Measurements from ENCODE around the gene SMIM5. TPM values are rescaled to one million over a fixed set of nuclear protein-coding genes. Genes with fewer than 3 reads are reported as not detected.

Gene SMIM5, protein sequence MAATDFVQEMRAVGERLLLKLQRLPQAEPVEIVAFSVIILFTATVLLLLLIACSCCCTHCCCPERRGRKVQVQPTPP
- polyA plus RNA-seq (2013, experiment 1 of 2), result not detected
- not detected for polyA plus RNA-seq (2013, experiment 2 of 2)

- H3K27me3 ChIP-seq (ENCODE audit: insufficient read depth, low read length), result no peaks in the 10 kb centered on the region
- H3K4me3 ChIP-seq (ENCODE audit: low read length), result no peak within 1 kb of the TSS
- no peak within 1 kb of the TSS; the same call in 1 of the 2 replicates for H3K27ac ChIP-seq (ENCODE audit: low read depth, low read length)
- peaks cover 7% of the 10 kb centered on the region; the same call in 1 of the 2 replicates for H3K4me1 ChIP-seq (ENCODE audit: insufficient read depth, low read length)
- H3K9ac ChIP-seq (ENCODE audit: low read depth, low read length), result no peak within 1 kb of the TSS
- 24% methylated on average over 19 of the region's 19 CpGs for WGBS
- no peaks in the 10 kb centered on the region; the same call in 1 of the 2 replicates for H3K36me3 ChIP-seq (ENCODE audit: insufficient read depth, low read length)
- no peaks in the 10 kb centered on the region for H3K9me3 ChIP-seq (ENCODE audit: insufficient read depth, low read depth, low read length)
Measured at GRCh38 chr17:75632863-75633485, at the start of gene SMIM5. SMIM5 (plus strand) TSS chr17:75633434; CDS start chr17:75640202, 6,768 bp downstream.

GRCh38 chr17:75584849-75585175 lies 48.4 kb upstream of the SMIM5 start:
- Histone ChIP-seq H3K4me3 (ENCODE audit: low read length) (no peak overlapping the region), H3K27ac (ENCODE audit: low read depth, low read length) (no peak overlapping the region), H3K36me3 (ENCODE audit: insufficient read depth, low read length) (no peaks in the 10 kb centered on the region), H3K9ac (ENCODE audit: low read depth, low read length) (no peak overlapping the region), H3K9me3 (ENCODE audit: insufficient read depth, low read depth, low read length) (peaks cover 5% of the 10 kb centered on the region; the same call in 1 of the 2 replicates), H3K27me3 (ENCODE audit: insufficient read depth, low read length) (peaks cover 24% of the 10 kb centered on the region), H3K4me1 (ENCODE audit: insufficient read depth, low read length) (peaks cover 4% of the 10 kb centered on the region)
- 90% methylated on average over 7 of the region's 7 CpGs for WGBS

GRCh38 chr17:75587675-75588595 lies 45.3 kb upstream of the SMIM5 start, which contains the start of gene MYO15B:
MYO15B (plus strand) TSS chr17:75587800; CDS start chr17:75588058, 258 bp downstream.
- 5% methylated on average over 82 of the region's 82 CpGs for WGBS
- peaks cover 31% of the 10 kb centered on the region for H3K27me3 ChIP-seq (ENCODE audit: insufficient read depth, low read length)
- peaks cover 4% of the 10 kb centered on the region for H3K4me1 ChIP-seq (ENCODE audit: insufficient read depth, low read length)
- H3K9ac ChIP-seq (ENCODE audit: low read depth, low read length), result peak within 1 kb of the TSS; percentile 62
- H3K36me3 ChIP-seq (ENCODE audit: insufficient read depth, low read length), result no peaks in the 10 kb centered on the region
- H3K9me3 ChIP-seq (ENCODE audit: insufficient read depth, low read depth, low read length), result peaks cover 5% of the 10 kb centered on the region; the same call in 1 of the 2 replicates
- peak within 1 kb of the TSS; percentile 18; the same call in 1 of the 2 replicates for H3K27ac ChIP-seq (ENCODE audit: low read depth, low read length)
- H3K4me3 ChIP-seq (ENCODE audit: low read length), result peak within 1 kb of the TSS; percentile 60

DNA sequence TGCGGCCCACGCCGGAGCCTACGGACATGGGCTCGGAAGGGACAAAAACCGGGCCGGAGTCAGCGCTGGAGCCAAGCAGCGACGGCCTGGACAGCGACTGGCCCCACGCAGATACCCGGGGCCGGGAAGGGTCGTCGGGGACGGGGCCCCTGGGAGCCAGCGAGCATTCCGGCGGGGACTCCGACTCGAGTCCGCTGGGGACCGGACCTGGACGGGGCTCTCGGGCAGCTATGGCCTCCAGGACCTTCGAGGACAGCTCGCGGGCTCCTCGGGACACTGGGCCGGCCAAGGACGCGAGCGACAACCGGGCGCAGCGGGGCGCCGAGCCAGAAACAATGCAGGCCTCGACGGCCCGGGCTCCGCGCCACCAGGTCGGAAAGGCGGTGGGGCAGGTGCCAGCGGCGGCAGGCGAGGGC lies 44.6 kb upstream of the SMIM5 start:
- peaks cover 4% of the 10 kb centered on the region for H3K4me1 ChIP-seq (ENCODE audit: insufficient read depth, low read length)
- H3K9me3 ChIP-seq (ENCODE audit: insufficient read depth, low read depth, low read length), result peaks cover 5% of the 10 kb centered on the region; the same call in 1 of the 2 replicates
- WGBS, result 8% methylated on average over 49 of the region's 49 CpGs
- no peaks in the 10 kb centered on the region for H3K36me3 ChIP-seq (ENCODE audit: insufficient read depth, low read length)
- peaks cover 31% of the 10 kb centered on the region for H3K27me3 ChIP-seq (ENCODE audit: insufficient read depth, low read length)
- H3K9ac ChIP-seq (ENCODE audit: low read depth, low read length), result peak overlapping the region; percentile 62
- H3K27ac ChIP-seq (ENCODE audit: low read depth, low read length), result peak overlapping the region; percentile 18; the same call in 1 of the 2 replicates
- H3K4me3 ChIP-seq (ENCODE audit: low read length), result peak overlapping the region; percentile 60

DNA sequence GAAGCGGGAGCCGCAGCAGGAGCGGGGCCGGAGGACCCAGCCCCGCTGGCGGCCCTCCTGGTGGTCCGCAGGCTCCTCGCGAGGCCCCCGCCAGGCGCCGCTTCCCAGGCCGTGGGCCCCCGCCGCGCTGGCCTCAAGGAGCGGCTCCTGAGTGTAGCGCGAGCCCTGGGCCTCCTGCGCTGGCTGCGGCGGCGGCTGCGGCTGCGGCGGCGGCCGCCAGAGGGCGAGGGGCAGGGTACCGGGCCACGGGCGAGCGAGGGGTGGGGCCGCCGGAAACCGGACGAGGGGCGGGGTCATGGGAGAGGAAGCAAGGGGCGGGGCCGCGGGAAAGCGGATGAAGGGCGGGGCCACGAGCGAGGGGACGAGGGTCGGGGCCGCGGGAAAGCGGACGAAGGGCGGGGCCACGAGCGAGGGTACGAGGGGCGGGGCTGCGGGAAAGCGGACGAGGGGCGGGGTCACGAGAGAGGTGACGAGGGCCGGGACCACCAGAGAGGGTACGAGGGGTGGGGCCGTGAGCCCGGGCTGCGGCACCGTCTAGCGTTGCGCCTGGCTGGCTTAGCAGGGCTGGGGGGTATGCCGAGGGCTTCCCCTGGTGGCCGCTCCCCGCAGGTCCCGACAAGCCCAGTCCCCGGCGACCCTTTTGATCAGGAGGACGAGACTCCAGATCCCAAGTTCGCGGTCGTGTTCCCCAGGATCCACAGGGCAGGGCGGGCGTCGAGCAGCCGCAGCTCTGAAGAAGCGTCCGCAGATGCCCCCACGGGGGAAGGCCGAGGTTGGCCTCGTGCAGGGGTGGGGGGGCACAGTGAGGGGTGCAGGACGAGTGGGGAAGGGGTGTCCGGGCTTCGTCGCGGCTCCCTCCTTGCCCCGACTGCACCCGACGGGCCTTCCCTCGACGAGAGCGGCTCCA lies 44.0 kb upstream of the SMIM5 start:
- peak overlapping the region; percentile 60 for H3K4me3 ChIP-seq (ENCODE audit: low read length)
- WGBS, result 10% methylated on average over 100 of the region's 100 CpGs
- H3K27ac ChIP-seq (ENCODE audit: low read depth, low read length), result no peak overlapping the region; the same call in 1 of the 2 replicates
- H3K36me3 ChIP-seq (ENCODE audit: insufficient read depth, low read length), result no peaks in the 10 kb centered on the region
- peak overlapping the region; percentile 62; the same call in 1 of the 2 replicates for H3K9ac ChIP-seq (ENCODE audit: low read depth, low read length)
- peaks cover 5% of the 10 kb centered on the region; the same call in 1 of the 2 replicates for H3K9me3 ChIP-seq (ENCODE audit: insufficient read depth, low read depth, low read length)
- peaks cover 4% of the 10 kb centered on the region for H3K4me1 ChIP-seq (ENCODE audit: insufficient read depth, low read length)
- peaks cover 31% of the 10 kb centered on the region for H3K27me3 ChIP-seq (ENCODE audit: insufficient read depth, low read length)

DNA sequence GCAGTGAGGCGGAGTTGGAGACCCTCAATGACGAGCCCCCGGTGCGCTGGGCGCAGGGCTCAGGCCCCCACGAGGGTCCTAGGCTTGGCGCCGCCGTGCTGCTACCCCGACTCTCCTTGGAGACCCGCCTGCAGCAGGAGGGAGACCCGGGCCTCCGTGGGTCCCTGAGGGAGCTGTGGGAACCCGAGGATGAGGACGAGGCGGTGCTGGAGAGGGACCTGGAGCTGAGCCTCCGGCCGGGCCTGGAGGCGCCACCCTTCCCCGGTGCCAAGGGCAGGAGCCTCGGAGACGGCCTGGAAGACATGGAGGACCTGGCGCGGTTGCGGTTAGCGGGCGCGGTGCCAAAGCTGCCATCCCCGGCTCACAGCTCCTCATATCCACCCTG lies 43.3 kb upstream of the SMIM5 start:
- Histone ChIP-seq H3K27me3 (ENCODE audit: insufficient read depth, low read length) (peaks cover 31% of the 10 kb centered on the region), H3K9me3 (ENCODE audit: insufficient read depth, low read depth, low read length) (peaks cover 5% of the 10 kb centered on the region; the same call in 1 of the 2 replicates), H3K36me3 (ENCODE audit: insufficient read depth, low read length) (no peaks in the 10 kb centered on the region), H3K4me3 (ENCODE audit: low read length) (peak overlapping the region; percentile 60), H3K9ac (ENCODE audit: low read depth, low read length) (peak overlapping the region; percentile 59; the same call in 1 of the 2 replicates), H3K27ac (ENCODE audit: low read depth, low read length) (no peak overlapping the region), H3K4me1 (ENCODE audit: insufficient read depth, low read length) (peaks cover 4% of the 10 kb centered on the region)
- WGBS, result 85% methylated on average over 29 of the region's 29 CpGs

- WGBS, result 93% methylated on average over 8 of the region's 8 CpGs
- H3K36me3 ChIP-seq (ENCODE audit: insufficient read depth, low read length), result no peaks in the 10 kb centered on the region
- H3K9ac ChIP-seq (ENCODE audit: low read depth, low read length), result no peak overlapping the region
- H3K27ac ChIP-seq (ENCODE audit: low read depth, low read length), result no peak overlapping the region
- H3K4me3 ChIP-seq (ENCODE audit: low read length), result no peak overlapping the region; the same call in 1 of the 2 replicates
- H3K27me3 ChIP-seq (ENCODE audit: insufficient read depth, low read length), result peaks cover 31% of the 10 kb centered on the region
- H3K4me1 ChIP-seq (ENCODE audit: insufficient read depth, low read length), result peaks cover 4% of the 10 kb centered on the region
- peaks cover 5% of the 10 kb centered on the region; the same call in 1 of the 2 replicates for H3K9me3 ChIP-seq (ENCODE audit: insufficient read depth, low read depth, low read length)
Measured at GRCh38 chr17:75590314-75590761, 42.9 kb upstream of the SMIM5 start.

DNA sequence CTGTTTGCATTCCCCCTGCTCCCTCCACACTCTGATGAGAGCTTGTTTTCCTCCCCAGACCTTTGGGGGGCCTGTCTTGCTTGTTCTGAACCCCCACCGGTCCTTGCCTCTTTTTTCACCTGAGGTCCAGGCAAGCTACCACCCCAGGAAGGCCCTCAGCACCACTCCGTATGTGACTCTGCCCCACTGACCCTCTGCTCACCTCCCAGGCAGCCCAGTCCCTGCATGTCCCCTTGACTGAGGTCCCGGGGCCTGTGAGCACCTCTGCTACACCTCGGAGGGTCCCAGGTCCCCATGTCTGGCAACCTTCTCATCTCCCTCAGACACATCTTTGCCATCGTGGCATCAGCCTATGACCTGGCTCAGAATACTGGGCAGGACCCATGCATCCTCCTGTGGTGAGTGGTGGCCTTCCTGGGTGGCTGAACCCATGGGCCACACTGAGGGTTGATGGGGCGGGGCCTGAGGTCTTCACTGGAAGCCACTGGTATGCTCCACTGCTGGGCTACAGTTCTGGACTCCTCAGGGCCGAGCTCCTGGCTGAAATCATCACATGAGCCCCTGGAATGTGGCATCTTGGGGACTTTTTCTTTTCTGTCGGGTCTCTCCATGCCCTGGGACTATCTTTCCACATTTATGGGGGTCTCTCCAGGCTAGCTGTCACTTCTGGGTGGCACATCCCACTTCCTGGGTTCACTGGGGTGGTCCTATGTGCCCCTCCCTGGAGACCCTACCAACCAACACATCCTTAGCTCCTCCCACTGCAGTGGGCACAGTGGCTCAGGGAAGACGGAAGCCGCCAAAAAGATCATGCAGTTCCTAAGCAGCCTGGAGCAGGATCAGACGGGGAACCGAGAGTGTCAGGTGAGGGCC lies 42.1 kb upstream of the SMIM5 start:
- WGBS, result 88% methylated on average over 12 of the region's 12 CpGs
- peaks cover 4% of the 10 kb centered on the region for H3K4me1 ChIP-seq (ENCODE audit: insufficient read depth, low read length)
- H3K27ac ChIP-seq (ENCODE audit: low read depth, low read length), result no peak overlapping the region
- H3K9me3 ChIP-seq (ENCODE audit: insufficient read depth, low read depth, low read length), result 0 out of 2 replicates have a peak, but pooled peaks cover under 1% of the 10 kb centered on the region
- no peaks in the 10 kb centered on the region for H3K36me3 ChIP-seq (ENCODE audit: insufficient read depth, low read length)
- peaks cover 31% of the 10 kb centered on the region for H3K27me3 ChIP-seq (ENCODE audit: insufficient read depth, low read length)
- no peak overlapping the region for H3K9ac ChIP-seq (ENCODE audit: low read depth, low read length)
- H3K4me3 ChIP-seq (ENCODE audit: low read length), result no peak overlapping the region

DNA sequence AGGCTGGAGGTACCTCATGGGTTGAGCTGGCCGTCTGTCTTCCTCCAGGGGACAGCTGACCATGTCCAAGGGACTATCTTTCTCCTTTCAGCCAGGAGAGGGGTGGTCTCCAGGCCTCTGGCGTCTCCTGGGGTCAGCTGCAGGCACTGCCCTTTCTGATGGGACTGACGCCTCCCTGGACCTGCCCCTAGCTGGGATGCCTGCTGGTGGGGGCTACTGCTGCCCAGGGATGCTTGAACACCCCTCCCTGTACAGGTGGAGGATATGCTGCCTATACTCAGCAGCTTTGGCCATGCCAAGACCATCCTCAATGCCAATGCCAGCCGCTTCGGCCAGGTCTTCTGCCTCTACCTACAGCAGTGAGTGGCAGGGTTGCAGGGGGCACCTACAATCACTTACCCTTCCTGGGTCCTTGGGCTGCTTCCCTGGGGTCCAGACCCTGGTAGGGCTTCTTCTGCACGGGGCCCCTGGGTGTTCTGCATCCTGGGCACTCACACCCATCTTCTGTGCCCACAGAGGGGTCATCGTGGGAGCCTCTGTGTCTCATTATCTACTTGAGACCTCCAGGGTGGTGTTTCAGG lies 41.4 kb upstream of the SMIM5 start:
- Histone ChIP-seq H3K9ac (ENCODE audit: low read depth, low read length) (no peak overlapping the region), H3K4me3 (ENCODE audit: low read length) (no peak overlapping the region), H3K4me1 (ENCODE audit: insufficient read depth, low read length) (peaks cover 4% of the 10 kb centered on the region), H3K36me3 (ENCODE audit: insufficient read depth, low read length) (no peaks in the 10 kb centered on the region), H3K27me3 (ENCODE audit: insufficient read depth, low read length) (peaks cover 31% of the 10 kb centered on the region), H3K27ac (ENCODE audit: low read depth, low read length) (no peak overlapping the region), H3K9me3 (ENCODE audit: insufficient read depth, low read depth, low read length) (no peaks in the 10 kb centered on the region)
- WGBS, result 87% methylated on average over 7 of the region's 7 CpGs
